ENCODE measurements around the gene RNASEH2B.

Gene RNASEH2B

GRCh38 chr13:50942630-50943311, 33.2 kb downstream of the RNASEH2B start:
- DNase-seq = no peak

- no peak for DNase-seq
These were observed 36.1 kb downstream of the RNASEH2B start for GRCh38 chr13:50945669-50946068.

GRCh38 chr13:50948601-50949000, 39.0 kb downstream of the RNASEH2B start:
- no peak for DNase-seq

GRCh38 chr13:50950849-50951248, 41.3 kb downstream of the RNASEH2B start:
- DNase-seq = no peak

GRCh38 chr13:50951366-50951765, 41.8 kb downstream of the RNASEH2B start:
- no peak for DNase-seq

- DNase-seq = no peak
These were observed 45.6 kb downstream of the RNASEH2B start for GRCh38 chr13:50955241-50955640.

GRCh38 chr13:50955798-50956197, 46.2 kb downstream of the RNASEH2B start:
- DNase-seq = no peak

GRCh38 chr13:50957620-50958019, 48.0 kb downstream of the RNASEH2B start:
- DNase-seq = no peak

GRCh38 chr13:50969691-50970090, 60.1 kb downstream of the RNASEH2B start:
- no peak for DNase-seq

- DNase-seq = no peak
These were observed 61.4 kb downstream of the RNASEH2B start for GRCh38 chr13:50970956-50971355.

GRCh38 chr13:50974268-50974667, 64.7 kb downstream of the RNASEH2B start:
- DNase-seq = no peak

- DNase-seq = no peak
These were observed 69.6 kb downstream of the RNASEH2B start for GRCh38 chr13:50979187-50979586.

GRCh38 chr13:50981686-50982085, 72.1 kb downstream of the RNASEH2B start:
- DNase-seq = no peak

GRCh38 chr13:50989476-50989875, 79.9 kb downstream of the RNASEH2B start:
- no peak for DNase-seq

GRCh38 chr13:50990065-50990817, 80.7 kb downstream of the RNASEH2B start:
- no peak for DNase-seq

GRCh38 chr13:50990818-50991506, 81.4 kb downstream of the RNASEH2B start:
- no peak for DNase-seq

GRCh38 chr13:50991579-50992521, 82.3 kb downstream of the RNASEH2B start:
- DNase-seq = no peak

GRCh38 chr13:50993371-50993770, 83.8 kb downstream of the RNASEH2B start:
- DNase-seq = no peak

- no peak for DNase-seq
These were observed 84.3 kb downstream of the RNASEH2B start for GRCh38 chr13:50993934-50994333.

- DNase-seq = no peak
These were observed 85.1 kb downstream of the RNASEH2B start for GRCh38 chr13:50994651-50995050.

- DNase-seq = no peak
These were observed 86.3 kb downstream of the RNASEH2B start for GRCh38 chr13:50995854-50996253.

- DNase-seq = no peak
These were observed 88.7 kb downstream of the RNASEH2B start for GRCh38 chr13:50998326-50998725.

GRCh38 chr13:50999641-51000040, 90.0 kb downstream of the RNASEH2B start:
- DNase-seq = no peak
